ENCODE results near the gene RECQL. TPM values are rescaled to one million over a fixed set of nuclear protein-coding genes. Genes with fewer than 3 reads are reported as not detected.

RECQL gene
- polyA plus RNA-seq, 3 donors: 16.0 to 21.7 (median 18.6) TPM

- H3K4me3 ChIP-seq (replicated peaks in 1 of 3; ENCODE audit: low read depth in 2 of 3, low read length in 3 of 3): no peak overlapping the region
- H3K4me1 Mint-ChIP-seq: peaks cover 26% of the 10 kb centered on the region
- TF ChIP-seq, protein P1, sequence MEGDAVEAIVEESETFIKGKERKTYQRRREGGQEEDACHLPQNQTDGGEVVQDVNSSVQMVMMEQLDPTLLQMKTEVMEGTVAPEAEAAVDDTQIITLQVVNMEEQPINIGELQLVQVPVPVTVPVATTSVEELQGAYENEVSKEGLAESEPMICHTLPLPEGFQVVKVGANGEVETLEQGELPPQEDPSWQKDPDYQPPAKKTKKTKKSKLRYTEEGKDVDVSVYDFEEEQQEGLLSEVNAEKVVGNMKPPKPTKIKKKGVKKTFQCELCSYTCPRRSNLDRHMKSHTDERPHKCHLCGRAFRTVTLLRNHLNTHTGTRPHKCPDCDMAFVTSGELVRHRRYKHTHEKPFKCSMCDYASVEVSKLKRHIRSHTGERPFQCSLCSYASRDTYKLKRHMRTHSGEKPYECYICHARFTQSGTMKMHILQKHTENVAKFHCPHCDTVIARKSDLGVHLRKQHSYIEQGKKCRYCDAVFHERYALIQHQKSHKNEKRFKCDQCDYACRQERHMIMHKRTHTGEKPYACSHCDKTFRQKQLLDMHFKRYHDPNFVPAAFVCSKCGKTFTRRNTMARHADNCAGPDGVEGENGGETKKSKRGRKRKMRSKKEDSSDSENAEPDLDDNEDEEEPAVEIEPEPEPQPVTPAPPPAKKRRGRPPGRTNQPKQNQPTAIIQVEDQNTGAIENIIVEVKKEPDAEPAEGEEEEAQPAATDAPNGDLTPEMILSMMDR (IDR thresholded peaks at IDR 0.05): no peak
- no peaks in the 10 kb centered on the region for H3K9me3 Mint-ChIP-seq
- H3K79me2 ChIP-seq (ENCODE audit: insufficient read depth, low read length): peaks cover 77% of the 10 kb centered on the region
- intact Hi-C loops (cut with micrococcal nuclease): loop anchor here in 1 of 2 donors (10.0 kb wide), 1 partner anchor 65 kb away; the partner anchor contains the start of gene PYROXD1
- H4K20me1 ChIP-seq (ENCODE audit: insufficient read depth, low read length): peaks cover 23% of the 10 kb centered on the region
- H3K27ac Mint-ChIP-seq: no peak overlapping the region
- 100% methylated on average over 1 of the region's 2 CpGs for WGBS (ENCODE audit: insufficient coverage)
- no peaks in the 10 kb centered on the region for H3K9me3 ChIP-seq (replicated peaks in 1 of 2; ENCODE audit: control insufficient read depth in 1 of 2, insufficient read depth in 1 of 2, low read length in 2 of 2)
- H3K4me1 ChIP-seq (ENCODE audit: control insufficient read depth in 1 of 2, insufficient read depth in 2 of 2, low read length in 2 of 2): peaks cover 29 to 38% of the 10 kb centered on the region in 2 donors
- H3K36me3 Mint-ChIP-seq: peaks cover 43 to 44% of the 10 kb centered on the region in 2 donors
- no peak overlapping the region for H2AFZ ChIP-seq (ENCODE audit: insufficient read depth, low read depth, low read length, poor library complexity, severe bottlenecking)
- no peaks in the 10 kb centered on the region for H3K27me3 Mint-ChIP-seq (ENCODE audit: low read depth in 3 of 3)
- no peak overlapping the region for H3K4me3 Mint-ChIP-seq
- H3K27ac ChIP-seq (ENCODE audit: low read depth in 1 of 2, low read length in 2 of 2): no peak overlapping the region
- H3K27me3 ChIP-seq (ENCODE audit: control insufficient read depth in 2 of 2, insufficient read depth in 2 of 2, low read length in 2 of 2): no peaks in the 10 kb centered on the region
- H3K36me3 ChIP-seq (replicated peaks in 1 of 2; ENCODE audit: control insufficient read depth in 1 of 2, insufficient read depth in 2 of 2, low read length in 2 of 2): peaks cover 42 to 44% of the 10 kb centered on the region in 2 donors
- no peak for DNase-seq
- no peak overlapping the region for H3K4me2 ChIP-seq (replicated peaks; ENCODE audit: extremely low read depth, low read length, poor library complexity, severe bottlenecking)
- no peak overlapping the region for H3K9ac ChIP-seq (ENCODE audit: insufficient read depth, low read length, poor library complexity, severe bottlenecking)
These were observed 1.7 kb downstream of the RECQL start for GRCh38 chr12:21499765-21500164.

- Mint-ChIP-seq H3K27me3 (ENCODE audit: low read depth in 3 of 3) (no peaks in the 10 kb centered on the region), H3K9me3 (no peaks in the 10 kb centered on the region), H3K27ac (no peak overlapping the region), H3K4me3 (no peak overlapping the region), H3K36me3 (peaks cover 39 to 44% of the 10 kb centered on the region in 2 donors), H3K4me1 (no peaks in the 10 kb centered on the region)
- H3K36me3 ChIP-seq (replicated peaks in 1 of 2; ENCODE audit: control insufficient read depth in 1 of 2, insufficient read depth in 2 of 2, low read length in 2 of 2): peaks cover 72 to 96% of the 10 kb centered on the region in 2 donors
- no peaks in the 10 kb centered on the region for H4K20me1 ChIP-seq (ENCODE audit: insufficient read depth, low read length)
- H3K79me2 ChIP-seq (ENCODE audit: insufficient read depth, low read length): no peaks in the 10 kb centered on the region
- H3K4me2 ChIP-seq (replicated peaks; ENCODE audit: extremely low read depth, low read length, poor library complexity, severe bottlenecking): no peak overlapping the region
- no peak for DNase-seq
- no peak overlapping the region for H3K27ac ChIP-seq (ENCODE audit: low read depth in 1 of 2, low read length in 2 of 2)
- no peaks in the 10 kb centered on the region for H3K9me3 ChIP-seq (replicated peaks in 1 of 2; ENCODE audit: control insufficient read depth in 1 of 2, insufficient read depth in 1 of 2, low read length in 2 of 2)
- intact Hi-C loops (cut with micrococcal nuclease): no loop called here
- TF ChIP-seq, protein P1 (IDR thresholded peaks at IDR 0.05): no peak
- no peak overlapping the region for H2AFZ ChIP-seq (ENCODE audit: insufficient read depth, low read depth, low read length, poor library complexity, severe bottlenecking)
- no peak overlapping the region for H3K9ac ChIP-seq (ENCODE audit: insufficient read depth, low read length, poor library complexity, severe bottlenecking)
- no peaks in the 10 kb centered on the region for H3K4me1 ChIP-seq (ENCODE audit: control insufficient read depth in 1 of 2, insufficient read depth in 2 of 2, low read length in 2 of 2)
- H3K27me3 ChIP-seq (ENCODE audit: control insufficient read depth in 2 of 2, insufficient read depth in 2 of 2, low read length in 2 of 2): no peaks in the 10 kb centered on the region
- H3K4me3 ChIP-seq (replicated peaks in 1 of 3; ENCODE audit: low read depth in 2 of 3, low read length in 3 of 3): no peak overlapping the region
These were observed 15.4 kb downstream of the RECQL start for GRCh38 chr12:21485998-21486397.

All from CD14-positive monocyte (primary cell).